PC-3 (cell line): ENCODE data around the gene SMG9.

Experiments
- EZH2 ChIP-seq: fragments of 300-600 bp; sonication (generic); IDR thresholded peaks from one replicate; pipeline ENCODE4 v1.6.1; 2017; ENCODE audit warnings: antibody characterized with exemption, mild to moderate bottlenecking, low read length; ENCODE audit not compliant: unreplicated experiment
- TF ChIP-seq, protein P1 (sequence below): fragments of 300-600 bp; sonication (generic); conservative IDR thresholded peaks from 2 replicates; pipeline ENCODE4 v1.5.1; 2017; ENCODE audit warnings: antibody characterized with exemption, low read depth, mild to moderate bottlenecking, low read length

GRCh38 chr19:43684326-43684725, 70.4 kb downstream of the SMG9 start:
- no peak for TF ChIP-seq EZH2
- TF ChIP-seq, protein P1, sequence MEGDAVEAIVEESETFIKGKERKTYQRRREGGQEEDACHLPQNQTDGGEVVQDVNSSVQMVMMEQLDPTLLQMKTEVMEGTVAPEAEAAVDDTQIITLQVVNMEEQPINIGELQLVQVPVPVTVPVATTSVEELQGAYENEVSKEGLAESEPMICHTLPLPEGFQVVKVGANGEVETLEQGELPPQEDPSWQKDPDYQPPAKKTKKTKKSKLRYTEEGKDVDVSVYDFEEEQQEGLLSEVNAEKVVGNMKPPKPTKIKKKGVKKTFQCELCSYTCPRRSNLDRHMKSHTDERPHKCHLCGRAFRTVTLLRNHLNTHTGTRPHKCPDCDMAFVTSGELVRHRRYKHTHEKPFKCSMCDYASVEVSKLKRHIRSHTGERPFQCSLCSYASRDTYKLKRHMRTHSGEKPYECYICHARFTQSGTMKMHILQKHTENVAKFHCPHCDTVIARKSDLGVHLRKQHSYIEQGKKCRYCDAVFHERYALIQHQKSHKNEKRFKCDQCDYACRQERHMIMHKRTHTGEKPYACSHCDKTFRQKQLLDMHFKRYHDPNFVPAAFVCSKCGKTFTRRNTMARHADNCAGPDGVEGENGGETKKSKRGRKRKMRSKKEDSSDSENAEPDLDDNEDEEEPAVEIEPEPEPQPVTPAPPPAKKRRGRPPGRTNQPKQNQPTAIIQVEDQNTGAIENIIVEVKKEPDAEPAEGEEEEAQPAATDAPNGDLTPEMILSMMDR = no peak
